PC-3 (cell line): ENCODE measurements around the gene TH.

Experiments used
- CTCF ChIP-seq: fragments of 300-600 bp; sonication (generic); conservative IDR thresholded peaks from 2 replicates; pipeline ENCODE4 v1.5.1; 2017; ENCODE audit warnings: antibody characterized with exemption, low read depth, mild to moderate bottlenecking, low read length
- EZH2phosphoT487 ChIP-seq: fragments of 300-600 bp; sonication (generic); IDR thresholded peaks from 2 replicates; pipeline ENCODE4 v1.6.1; 2018; ENCODE audit warnings: mild to moderate bottlenecking, antibody characterized with exemption, low read length, borderline replicate concordance

- no peak for TF ChIP-seq CTCF
- no peak for TF ChIP-seq EZH2phosphoT487
These were observed 2.6 kb downstream of the TH start for GRCh38 chr11:2169005-2169378.
